ENCODE results near the gene PPIB. TPM values are rescaled to one million over a fixed set of nuclear protein-coding genes. Genes with fewer than 3 reads are reported as not detected.

PPIB gene
- 100 to 1,000 TPM; 110 to 227 (median 214) TPM for total RNA-seq

DNA sequence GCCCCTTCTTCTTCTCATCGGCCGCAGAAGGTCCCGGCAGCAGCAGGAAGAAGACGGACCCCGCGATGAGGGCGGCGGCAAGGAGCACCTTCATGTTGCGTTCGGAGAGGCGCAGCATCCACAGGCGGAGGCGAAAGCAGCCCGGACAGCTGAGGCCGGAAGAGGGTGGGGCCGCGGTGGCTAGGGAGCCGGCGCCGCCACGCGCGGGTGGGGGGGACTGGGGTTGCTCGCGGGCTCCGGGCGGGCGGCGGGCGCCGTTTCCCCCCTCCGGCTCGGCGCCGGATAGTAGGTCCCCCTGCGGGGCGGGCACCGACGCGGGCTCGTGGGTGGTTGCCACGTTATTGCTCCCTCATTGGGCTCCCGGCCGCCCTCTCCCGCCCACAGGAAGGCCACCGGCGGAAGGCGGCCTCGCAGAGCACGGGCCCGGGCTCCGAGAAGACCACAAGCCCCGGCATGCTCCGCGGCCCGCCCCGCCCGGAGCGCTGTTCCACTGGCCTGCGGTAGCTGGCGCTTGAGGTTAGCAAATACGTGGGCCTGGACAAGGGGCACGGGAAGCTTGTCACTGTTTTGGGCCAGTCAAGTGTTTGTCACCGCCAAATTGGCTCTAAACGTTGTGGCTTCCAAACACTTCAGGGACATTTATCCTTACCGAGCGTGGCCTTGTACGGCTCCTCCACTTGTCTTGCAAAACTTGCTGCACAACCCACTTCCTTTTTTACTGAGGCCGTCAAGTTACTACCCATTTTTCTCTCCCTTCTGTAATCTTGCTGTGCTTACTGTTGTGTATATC, at the start of gene PPIB:
Gene PPIB, minus strand, starts transcription at position 154 of the 790 bp plus-strand sequence. Its CDS starts 36 bp downstream, at position 118.
- Histone ChIP-seq H3K4me1 (peaks cover 46 to 53% (median 49%) of the 10 kb centered on the region in 4 donors), H3K27ac (replicated peaks in 1 of 4) (peak within 1 kb of the TSS; percentile 80 to 90 (median 86)), H3K27me3 (no peaks in the 10 kb centered on the region), H3K36me3 (peaks cover 30 to 38% (median 36%) of the 10 kb centered on the region in 4 donors), H3K9me3 (no peaks in the 10 kb centered on the region), H3K4me3 (peak within 1 kb of the TSS; percentile 75 to 84 (median 82))
- under 1% methylated on average over 22 of the region's 69 CpGs for WGBS
- TF ChIP-seq POLR2AphosphoS5 (IDR thresholded peaks at IDR 0.05) (peak; percentile 84 to 93), EP300 (IDR thresholded peaks at IDR 0.05) (no peak), POLR2A (IDR thresholded peaks at IDR 0.05; ENCODE audit: low read depth) (peak; percentile 80)
- TF ChIP-seq, protein P1, sequence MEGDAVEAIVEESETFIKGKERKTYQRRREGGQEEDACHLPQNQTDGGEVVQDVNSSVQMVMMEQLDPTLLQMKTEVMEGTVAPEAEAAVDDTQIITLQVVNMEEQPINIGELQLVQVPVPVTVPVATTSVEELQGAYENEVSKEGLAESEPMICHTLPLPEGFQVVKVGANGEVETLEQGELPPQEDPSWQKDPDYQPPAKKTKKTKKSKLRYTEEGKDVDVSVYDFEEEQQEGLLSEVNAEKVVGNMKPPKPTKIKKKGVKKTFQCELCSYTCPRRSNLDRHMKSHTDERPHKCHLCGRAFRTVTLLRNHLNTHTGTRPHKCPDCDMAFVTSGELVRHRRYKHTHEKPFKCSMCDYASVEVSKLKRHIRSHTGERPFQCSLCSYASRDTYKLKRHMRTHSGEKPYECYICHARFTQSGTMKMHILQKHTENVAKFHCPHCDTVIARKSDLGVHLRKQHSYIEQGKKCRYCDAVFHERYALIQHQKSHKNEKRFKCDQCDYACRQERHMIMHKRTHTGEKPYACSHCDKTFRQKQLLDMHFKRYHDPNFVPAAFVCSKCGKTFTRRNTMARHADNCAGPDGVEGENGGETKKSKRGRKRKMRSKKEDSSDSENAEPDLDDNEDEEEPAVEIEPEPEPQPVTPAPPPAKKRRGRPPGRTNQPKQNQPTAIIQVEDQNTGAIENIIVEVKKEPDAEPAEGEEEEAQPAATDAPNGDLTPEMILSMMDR (IDR thresholded peaks at IDR 0.05): peak in 2 of 3 experiments; percentile 52 to 57
- peak; percentile 99 for DNase-seq (ENCODE audit: extremely low spot score)
- intact Hi-C loops (cut with DNase I): loop anchor here (5.0 to 10.0 kb wide), 2 partner anchors 194 to 222 kb away; partner anchors contain the start of genes CSNK1G1, PCLAF and TRIP4

DNA sequence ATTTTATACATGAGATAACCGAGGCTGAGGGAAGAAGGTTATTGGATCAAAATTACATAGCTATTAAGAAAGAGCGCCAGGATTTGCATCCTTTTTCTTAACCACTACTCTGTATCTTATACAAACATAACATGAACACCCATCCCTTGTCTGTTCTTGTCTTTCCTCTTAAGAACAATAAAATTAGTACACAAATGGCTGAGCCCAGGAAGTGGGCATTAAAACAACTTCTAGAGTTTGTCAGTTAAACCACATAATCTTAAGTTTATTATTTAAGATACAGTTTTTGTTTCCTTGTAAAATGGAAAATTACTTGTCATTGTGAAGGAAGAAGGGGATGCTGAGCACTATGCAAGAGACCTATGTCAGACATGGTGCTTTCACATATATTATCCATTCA, 48.9 kb upstream of the PPIB start:
- no peak overlapping the region for H3K27ac ChIP-seq (replicated peaks in 1 of 4)
- H3K4me3 ChIP-seq: no peak overlapping the region
- peaks cover 0 to 41% (median 19%) of the 10 kb centered on the region in 4 donors for H3K36me3 ChIP-seq
- TF ChIP-seq EP300 (IDR thresholded peaks at IDR 0.05) (no peak), POLR2AphosphoS5 (IDR thresholded peaks at IDR 0.05) (no peak), POLR2A (IDR thresholded peaks at IDR 0.05; ENCODE audit: low read depth) (no peak)
- TF ChIP-seq, protein P1 (IDR thresholded peaks at IDR 0.05): no peak
- intact Hi-C loops (cut with DNase I): loop anchor here (10.0 kb wide), 1 partner anchor 173 kb away; the partner anchor contains the start of genes PCLAF and TRIP4
- H3K4me1 ChIP-seq: peaks cover 0 to 4% (median 0%) of the 10 kb centered on the region in 4 donors
- no peak for DNase-seq (ENCODE audit: extremely low spot score)
- no peaks in the 10 kb centered on the region for H3K9me3 ChIP-seq
- no peaks in the 10 kb centered on the region for H3K27me3 ChIP-seq
- 95% methylated on average over 2 of the region's 2 CpGs for WGBS

DNA sequence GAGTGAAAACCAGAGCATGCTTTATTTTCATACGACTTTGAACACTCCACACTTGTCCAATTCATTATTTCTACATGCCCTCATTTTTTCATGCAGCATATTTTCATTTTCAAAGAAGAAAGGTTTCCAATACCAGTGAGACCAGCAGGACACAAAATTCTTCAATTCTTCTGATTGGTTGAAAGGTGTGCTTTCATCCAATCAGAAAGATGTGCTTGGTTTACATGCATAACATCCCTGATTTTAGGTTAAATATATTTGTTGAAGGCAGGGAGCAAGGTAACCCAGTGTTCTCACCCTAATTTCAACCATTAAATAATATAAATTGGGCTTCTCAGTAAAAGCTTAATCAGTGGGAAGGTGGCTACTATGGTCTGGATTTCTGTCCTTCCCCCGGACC, 47.5 kb upstream of the PPIB start:
- TF ChIP-seq POLR2AphosphoS5 (IDR thresholded peaks at IDR 0.05) (no peak), POLR2A (IDR thresholded peaks at IDR 0.05; ENCODE audit: low read depth) (no peak), EP300 (IDR thresholded peaks at IDR 0.05) (no peak)
- TF ChIP-seq, protein P1 (IDR thresholded peaks at IDR 0.05): no peak
- Histone ChIP-seq H3K27ac (replicated peaks in 1 of 4) (no peak overlapping the region), H3K4me1 (no peaks in the 10 kb centered on the region), H3K27me3 (no peaks in the 10 kb centered on the region), H3K9me3 (no peaks in the 10 kb centered on the region), H3K4me3 (no peak overlapping the region), H3K36me3 (peaks cover 0 to 36% (median 16%) of the 10 kb centered on the region in 4 donors)
- DNase-seq (ENCODE audit: extremely low spot score): no peak
- intact Hi-C loops (cut with DNase I): loop anchor here (10.0 kb wide), 1 partner anchor 174 kb away; the partner anchor contains the start of genes PCLAF and TRIP4
- 73% methylated on average over 2 of the region's 2 CpGs for WGBS

DNA sequence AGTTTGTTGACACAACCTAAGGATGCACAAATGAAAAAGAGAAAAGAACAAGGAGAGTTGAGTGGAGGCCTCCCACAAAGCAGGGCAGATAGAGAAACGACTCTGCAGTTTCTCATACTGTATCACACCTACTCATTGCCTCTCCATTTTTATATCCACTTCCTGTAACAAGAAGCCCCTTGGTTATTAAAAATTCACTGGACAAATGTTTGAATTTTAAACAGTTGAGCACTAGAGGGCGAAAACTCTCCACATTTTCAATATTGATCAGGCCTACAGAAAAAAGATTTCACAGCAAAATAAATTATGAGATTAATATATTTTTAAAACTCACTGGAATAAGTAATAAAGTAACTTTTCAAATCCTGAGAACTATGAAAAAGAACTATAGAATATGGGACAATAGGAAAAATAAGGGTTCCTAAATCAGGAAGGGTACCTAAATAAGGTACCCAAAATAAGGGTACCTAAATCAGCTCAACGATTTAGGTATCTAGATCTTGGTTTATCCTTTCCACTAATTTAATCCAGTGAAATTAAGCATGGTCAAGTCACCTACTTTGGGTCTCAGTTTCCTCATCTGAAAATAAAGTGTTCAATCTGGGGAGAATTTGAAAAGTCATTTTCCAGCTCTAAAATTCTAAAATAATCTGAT, 47.0 kb upstream of the PPIB start:
- peaks cover 0 to 36% (median 15%) of the 10 kb centered on the region in 4 donors for H3K36me3 ChIP-seq
- DNase-seq (ENCODE audit: extremely low spot score): no peak
- no peak overlapping the region for H3K27ac ChIP-seq (replicated peaks in 1 of 4)
- intact Hi-C loops (cut with DNase I): loop anchor here (10.0 kb wide), 2 partner anchors 145 to 175 kb away; partner anchors contain the start of genes CSNK1G1, PCLAF and TRIP4
- no peaks in the 10 kb centered on the region for H3K27me3 ChIP-seq
- H3K9me3 ChIP-seq: no peaks in the 10 kb centered on the region
- TF ChIP-seq POLR2A (IDR thresholded peaks at IDR 0.05; ENCODE audit: low read depth) (no peak), EP300 (IDR thresholded peaks at IDR 0.05) (no peak), POLR2AphosphoS5 (IDR thresholded peaks at IDR 0.05) (no peak)
- TF ChIP-seq, protein P1 (IDR thresholded peaks at IDR 0.05): peak; percentile 36 to 39 (median 37)
- no peak overlapping the region for H3K4me3 ChIP-seq
- 45% methylated on average over 3 of the region's 3 CpGs for WGBS
- H3K4me1 ChIP-seq: no peaks in the 10 kb centered on the region

Measured in esophagus muscularis mucosa (tissue), 4 donors.